Measurements from ENCODE around the gene HOXB9. TPM values are rescaled to one million over a fixed set of nuclear protein-coding genes. Genes with fewer than 3 reads are reported as not detected.

HOXB9 gene
- total RNA-seq, 4 donors from 2014 or later, result 0.43 to 1.0 TPM; not detected in 2

DNA sequence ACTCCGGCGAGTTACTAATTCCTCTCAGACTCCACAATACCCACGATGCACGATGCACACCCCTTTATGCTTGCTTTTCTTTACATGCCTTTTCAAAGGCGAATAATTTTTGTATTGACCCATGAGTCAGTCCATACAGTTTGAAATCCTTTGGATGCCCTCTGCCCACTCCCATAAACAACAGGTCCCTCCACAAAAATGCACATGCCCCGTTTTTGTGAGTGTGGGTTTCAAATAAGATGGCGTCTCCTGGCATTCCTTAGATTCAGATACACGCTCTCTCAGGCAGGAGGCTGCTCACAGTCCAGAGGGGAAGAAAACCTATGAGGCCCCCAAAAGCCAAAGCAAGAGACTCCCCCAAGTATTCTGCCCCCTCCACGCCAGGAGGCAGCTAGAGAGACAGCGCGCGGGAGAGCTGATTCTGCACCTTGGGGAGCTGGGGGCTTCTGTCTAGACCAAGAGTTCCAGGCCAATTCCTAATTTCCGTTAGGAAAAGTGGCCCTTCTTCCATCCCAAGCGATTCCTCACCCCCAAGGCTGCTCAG, 19.6 kb upstream of the HOXB9 start:
- Histone ChIP-seq H3K36me3 (no peaks in the 10 kb centered on the region), H3K4me3 (no peak overlapping the region), H3K27ac (no peak overlapping the region), H3K27me3 (peaks cover 4 to 52% of the 10 kb centered on the region in 2 donors), H3K9me3 (no peaks in the 10 kb centered on the region), H3K4me1 (no peaks in the 10 kb centered on the region)
- intact Hi-C loops (cut with DNase I; ENCODE audit: low total_unique reads), result no loop called here
- DNase-seq, result no peak
- TF ChIP-seq POLR2A (IDR thresholded peaks at IDR 0.05), result no peak
- TF ChIP-seq, protein P1, sequence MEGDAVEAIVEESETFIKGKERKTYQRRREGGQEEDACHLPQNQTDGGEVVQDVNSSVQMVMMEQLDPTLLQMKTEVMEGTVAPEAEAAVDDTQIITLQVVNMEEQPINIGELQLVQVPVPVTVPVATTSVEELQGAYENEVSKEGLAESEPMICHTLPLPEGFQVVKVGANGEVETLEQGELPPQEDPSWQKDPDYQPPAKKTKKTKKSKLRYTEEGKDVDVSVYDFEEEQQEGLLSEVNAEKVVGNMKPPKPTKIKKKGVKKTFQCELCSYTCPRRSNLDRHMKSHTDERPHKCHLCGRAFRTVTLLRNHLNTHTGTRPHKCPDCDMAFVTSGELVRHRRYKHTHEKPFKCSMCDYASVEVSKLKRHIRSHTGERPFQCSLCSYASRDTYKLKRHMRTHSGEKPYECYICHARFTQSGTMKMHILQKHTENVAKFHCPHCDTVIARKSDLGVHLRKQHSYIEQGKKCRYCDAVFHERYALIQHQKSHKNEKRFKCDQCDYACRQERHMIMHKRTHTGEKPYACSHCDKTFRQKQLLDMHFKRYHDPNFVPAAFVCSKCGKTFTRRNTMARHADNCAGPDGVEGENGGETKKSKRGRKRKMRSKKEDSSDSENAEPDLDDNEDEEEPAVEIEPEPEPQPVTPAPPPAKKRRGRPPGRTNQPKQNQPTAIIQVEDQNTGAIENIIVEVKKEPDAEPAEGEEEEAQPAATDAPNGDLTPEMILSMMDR (IDR thresholded peaks at IDR 0.05), result no peak

DNA sequence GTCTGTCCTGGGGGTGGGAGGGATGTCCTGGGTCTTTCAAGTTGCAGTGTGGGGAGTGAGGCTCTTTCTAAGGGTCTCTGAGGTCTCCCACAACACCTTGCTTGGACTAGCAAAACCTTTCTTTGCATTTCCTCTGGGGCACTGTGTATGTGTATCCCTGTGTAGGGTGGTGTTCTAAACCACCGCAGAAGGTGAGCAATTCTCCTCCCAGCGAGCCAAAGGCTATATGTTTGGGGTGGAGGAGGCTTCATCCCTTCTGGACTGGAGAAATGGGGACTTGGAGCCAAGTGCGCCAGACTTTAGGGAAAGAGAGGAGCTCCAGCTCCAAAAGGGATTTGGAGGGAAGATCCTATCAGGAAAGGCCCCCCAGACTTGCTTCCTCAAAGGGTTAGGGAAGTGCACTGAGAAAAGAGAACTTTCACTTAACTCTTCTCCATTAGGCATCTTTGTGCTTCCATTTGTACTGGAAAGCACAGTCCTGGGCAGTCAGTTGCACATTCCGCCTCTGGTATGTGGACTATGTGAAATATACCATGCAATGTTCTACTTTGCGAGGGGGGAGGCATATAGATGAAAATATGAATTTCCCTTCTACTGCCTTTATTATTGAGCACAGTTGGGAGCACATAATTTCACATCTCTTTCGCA, 18.9 kb upstream of the HOXB9 start:
- intact Hi-C loops (cut with DNase I; ENCODE audit: low total_unique reads), result no loop called here
- Histone ChIP-seq H3K4me1 (no peaks in the 10 kb centered on the region), H3K36me3 (no peaks in the 10 kb centered on the region), H3K27ac (no peak overlapping the region), H3K4me3 (no peak overlapping the region), H3K27me3 (peaks cover 4 to 50% of the 10 kb centered on the region in 2 donors), H3K9me3 (no peaks in the 10 kb centered on the region)
- DNase-seq, result no peak
- no peak for TF ChIP-seq POLR2A (IDR thresholded peaks at IDR 0.05)
- TF ChIP-seq, protein P1 (IDR thresholded peaks at IDR 0.05), result no peak

DNA sequence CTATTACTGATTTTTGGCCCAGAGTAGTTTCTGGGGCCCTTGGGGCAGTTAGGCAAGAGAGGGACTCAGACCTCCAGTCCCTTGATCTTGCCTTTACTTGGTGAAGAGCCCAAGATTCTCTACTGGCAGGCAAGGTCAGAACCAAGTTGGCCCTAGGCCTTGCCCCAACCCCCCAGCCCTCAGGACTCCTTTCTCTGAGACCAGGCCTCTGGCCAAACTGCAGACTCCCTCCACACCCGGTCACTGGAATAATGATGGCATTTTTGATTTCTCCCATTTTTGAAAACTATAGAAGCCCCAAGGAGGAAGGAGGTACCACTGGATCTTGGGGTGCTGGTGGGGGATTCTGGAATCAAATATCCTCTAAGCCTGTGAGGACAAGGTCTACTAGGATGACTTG, 18.0 kb upstream of the HOXB9 start:
- H3K4me3 ChIP-seq, result no peak overlapping the region
- peaks cover 4 to 51% of the 10 kb centered on the region in 2 donors for H3K27me3 ChIP-seq
- DNase-seq, result no peak
- intact Hi-C loops (cut with DNase I; ENCODE audit: low total_unique reads), result no loop called here
- no peaks in the 10 kb centered on the region for H3K4me1 ChIP-seq
- TF ChIP-seq, protein P1 (IDR thresholded peaks at IDR 0.05), result no peak
- TF ChIP-seq POLR2A (IDR thresholded peaks at IDR 0.05), result no peak
- H3K36me3 ChIP-seq, result no peaks in the 10 kb centered on the region
- no peaks in the 10 kb centered on the region for H3K9me3 ChIP-seq
- H3K27ac ChIP-seq, result no peak overlapping the region

DNA sequence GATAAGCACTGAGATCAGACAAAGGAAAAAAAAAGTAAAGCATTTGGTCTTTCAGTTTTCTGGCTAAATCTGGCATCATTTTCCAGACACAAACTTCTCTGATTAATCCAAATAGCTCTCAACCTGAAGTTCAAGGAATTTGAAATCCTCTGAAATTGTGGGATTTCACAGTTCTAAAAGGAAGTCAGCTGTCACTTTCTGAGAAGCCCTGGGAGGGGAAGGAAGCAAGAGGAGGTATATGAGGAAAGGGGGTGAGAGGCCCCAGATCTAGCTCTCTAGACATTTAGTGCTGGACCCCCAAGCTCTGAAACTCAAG, 17.5 kb upstream of the HOXB9 start:
- TF ChIP-seq, protein P1 (IDR thresholded peaks at IDR 0.05), result no peak
- no peak for TF ChIP-seq POLR2A (IDR thresholded peaks at IDR 0.05)
- Histone ChIP-seq H3K27ac (no peak overlapping the region), H3K9me3 (no peaks in the 10 kb centered on the region), H3K27me3 (peaks cover 4 to 52% of the 10 kb centered on the region in 2 donors), H3K4me1 (no peaks in the 10 kb centered on the region), H3K36me3 (no peaks in the 10 kb centered on the region), H3K4me3 (no peak overlapping the region)
- intact Hi-C loops (cut with DNase I; ENCODE audit: low total_unique reads), result no loop called here
- no peak for DNase-seq

DNA sequence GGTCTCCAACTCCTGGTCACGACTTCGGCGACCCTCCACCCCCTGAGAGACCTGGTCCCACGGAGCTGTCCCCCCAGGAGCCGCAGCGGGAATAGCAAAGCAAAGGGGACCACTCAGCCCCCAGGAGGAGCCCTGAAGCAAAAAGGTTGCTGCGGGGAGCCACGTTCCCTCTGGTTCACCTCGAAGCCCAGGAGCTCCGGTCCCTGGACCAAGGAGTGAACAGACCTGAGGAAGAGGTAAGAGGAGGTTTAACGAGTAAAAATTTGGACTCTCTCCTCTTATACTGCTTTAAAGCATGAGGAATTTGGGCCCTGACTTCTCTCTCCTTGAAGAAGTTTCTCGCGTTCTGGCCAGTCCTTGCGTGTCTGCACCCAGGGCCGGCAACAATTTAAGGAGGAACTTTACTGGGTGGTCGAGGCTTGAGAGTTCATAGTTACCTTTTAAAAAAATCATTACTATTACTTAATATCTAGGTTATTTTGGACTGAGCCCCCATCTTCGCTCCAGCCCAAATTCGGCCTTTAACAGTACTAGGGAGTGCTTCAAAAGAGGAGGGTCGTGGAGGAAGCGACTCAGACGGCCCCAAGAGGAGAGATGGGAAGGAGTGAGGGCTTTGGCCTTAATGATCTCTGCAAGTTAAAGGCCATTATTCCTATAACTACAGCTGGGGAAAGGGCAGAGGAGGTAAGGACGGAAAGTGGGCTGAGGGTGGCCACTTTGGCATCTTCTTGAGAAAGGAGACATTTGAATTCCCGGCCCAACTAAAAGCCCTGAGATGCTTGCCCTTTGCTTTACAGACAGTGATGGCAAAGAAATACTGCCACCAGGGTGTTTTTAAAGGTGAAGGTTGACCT, 16.9 kb upstream of the HOXB9 start:
- H3K4me1 ChIP-seq, result no peaks in the 10 kb centered on the region
- no peak overlapping the region for H3K4me3 ChIP-seq
- intact Hi-C loops (cut with DNase I; ENCODE audit: low total_unique reads), result no loop called here
- peaks cover 4 to 47% of the 10 kb centered on the region in 2 donors for H3K27me3 ChIP-seq
- H3K36me3 ChIP-seq, result no peaks in the 10 kb centered on the region
- no peak for DNase-seq
- TF ChIP-seq, protein P1 (IDR thresholded peaks at IDR 0.05), result no peak
- no peak for TF ChIP-seq POLR2A (IDR thresholded peaks at IDR 0.05)
- H3K9me3 ChIP-seq, result no peaks in the 10 kb centered on the region
- H3K27ac ChIP-seq, result no peak overlapping the region
